GM18519 (cell line): ENCODE results near the gene ATP11C.
A peak's percentile ranks its signal among the peaks of the same experiment; 100 is the strongest.
"Not testable (repeated sequence)": the region's sequence is repeated elsewhere in the genome, so short reads cannot be mapped to it uniquely, and the experiment has no call there.

ENCODE experiments used
- ATAC-seq: cut with Tn5 transposase; IDR thresholded peaks from one replicate; pipeline ENCODE4 v1.9.1; 2021; ENCODE audit warnings: mild to moderate bottlenecking, moderate library complexity; ENCODE audit not compliant: unreplicated experiment, low FRiP score

ATP11C gene

DNA sequence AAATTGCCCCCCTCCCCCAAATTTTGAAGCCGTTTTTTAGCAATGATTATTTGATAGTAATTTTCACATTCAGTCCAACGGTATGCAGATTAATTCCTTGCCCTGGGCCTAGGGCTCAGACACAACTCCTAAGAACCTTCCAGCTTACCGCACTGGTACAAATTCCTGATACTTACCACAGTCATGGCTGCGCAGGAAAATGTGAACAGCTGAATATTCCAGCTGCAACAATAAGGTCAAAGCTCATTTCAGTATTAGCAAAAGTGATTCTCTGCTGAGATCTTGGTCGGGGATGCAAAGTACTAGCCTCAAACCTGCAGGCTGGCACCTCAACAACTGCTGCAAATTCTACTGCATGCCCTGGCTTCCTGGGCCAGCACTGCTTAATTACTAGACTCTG lies 3.0 kb downstream of the ATP11C start:
- ATAC-seq: no peak

DNA sequence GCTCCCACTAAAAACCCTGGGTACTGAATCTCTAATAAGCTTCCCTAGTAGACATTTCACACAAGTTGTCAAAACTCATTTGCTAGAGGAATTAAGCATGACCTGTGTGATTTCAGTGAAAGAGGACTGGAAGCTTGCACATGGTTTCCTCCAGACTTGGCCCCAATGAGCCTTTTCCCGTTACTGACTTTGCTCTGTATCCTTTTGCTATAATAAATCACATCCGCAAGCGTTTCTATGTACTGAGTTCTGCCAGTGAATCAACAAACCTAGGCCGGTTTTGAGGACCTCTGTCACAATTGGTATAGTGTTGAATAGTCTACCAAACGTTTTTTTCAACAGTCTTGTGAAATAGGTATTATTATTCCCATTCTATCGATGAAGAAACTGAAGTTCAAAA lies 8.2 kb downstream of the ATP11C start:
- no peak for ATAC-seq

DNA sequence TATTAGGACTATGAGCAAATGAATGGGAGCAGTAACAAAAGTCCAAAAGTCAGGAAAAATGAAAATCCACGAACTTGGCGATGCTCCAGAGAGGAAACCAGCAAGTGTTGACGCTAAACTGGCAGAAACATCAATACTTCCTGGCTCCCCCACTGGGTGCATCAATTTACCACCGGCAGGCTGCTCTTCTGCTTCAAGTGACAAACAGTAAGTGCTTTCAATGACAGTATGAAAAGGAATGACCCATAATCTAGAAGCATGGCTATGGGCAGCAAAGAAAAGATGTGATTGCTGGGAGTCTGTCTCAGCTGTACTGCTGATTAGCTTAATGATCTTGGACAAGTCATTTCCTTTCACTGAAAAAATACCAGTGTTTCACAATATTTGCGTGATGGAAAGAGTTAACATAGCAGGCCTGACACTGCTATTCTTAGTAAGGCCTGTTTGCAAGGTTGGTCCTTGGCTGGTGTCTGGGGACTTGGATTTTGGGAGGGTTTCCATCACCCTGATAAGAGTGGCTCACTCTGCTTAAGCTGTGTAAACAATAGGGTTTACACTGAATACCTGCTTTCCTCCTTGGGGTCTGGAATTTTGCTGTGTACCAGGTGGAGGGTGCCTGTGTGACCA lies 8.7 kb downstream of the ATP11C start:
- ATAC-seq: no peak

DNA sequence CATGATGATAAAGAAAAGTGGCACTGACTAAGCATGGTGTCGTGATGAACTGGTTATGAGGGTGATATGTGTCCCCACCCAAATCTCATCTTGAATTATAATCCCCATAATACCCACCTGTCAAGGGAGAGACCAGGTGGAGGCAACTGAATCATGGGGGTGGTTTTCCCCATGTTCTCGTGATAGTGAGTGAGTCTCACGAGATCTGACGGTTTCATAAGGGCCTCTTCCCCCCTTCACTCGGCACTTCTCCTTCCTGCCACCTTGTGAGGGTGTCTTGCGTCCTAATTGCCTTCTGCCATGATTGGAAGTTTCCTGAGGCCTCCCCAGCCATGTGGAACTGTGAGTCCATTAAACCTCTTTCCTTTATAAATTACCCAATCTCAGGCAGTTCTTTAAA lies 11.7 kb downstream of the ATP11C start:
- not testable (repeated sequence) for ATAC-seq

DNA sequence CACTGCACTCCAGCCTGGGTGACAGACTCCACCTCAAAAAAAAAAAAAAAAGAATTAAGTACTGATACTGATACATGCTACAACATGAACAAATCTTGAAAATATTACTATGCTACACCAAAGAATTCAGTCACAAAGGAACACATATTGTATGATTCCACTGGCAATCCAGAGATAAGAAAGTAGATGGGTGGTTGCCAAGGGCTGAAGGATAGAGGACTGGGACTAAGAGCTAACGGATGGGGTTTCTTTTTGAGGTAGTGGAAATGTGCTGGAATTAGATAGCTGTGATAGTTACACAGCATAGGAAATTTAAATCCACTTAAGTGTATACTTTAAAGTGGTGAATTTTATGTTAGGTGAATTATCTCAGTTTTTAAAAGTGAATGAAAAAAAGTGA lies 12.5 kb downstream of the ATP11C start:
- ATAC-seq: no peak

DNA sequence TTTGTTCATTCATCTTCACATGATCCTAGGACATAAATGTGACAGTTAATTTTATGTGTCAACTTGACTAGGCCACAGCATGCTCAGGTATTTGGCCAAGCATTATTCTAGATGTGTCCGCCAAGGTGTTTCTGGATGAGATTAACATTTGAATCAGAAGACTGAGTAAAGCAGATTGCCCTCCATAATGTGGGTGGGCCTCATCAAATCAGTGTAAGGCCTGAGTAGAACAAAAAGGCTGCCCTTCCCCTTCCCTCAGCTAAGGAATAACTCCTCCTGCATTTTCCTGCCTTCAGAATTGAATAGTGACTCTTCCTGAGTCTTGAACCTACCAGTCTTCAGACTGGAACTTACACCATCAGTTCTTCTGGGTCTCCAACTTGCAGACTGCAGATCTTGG lies 18.4 kb downstream of the ATP11C start:
- ATAC-seq: no peak

DNA sequence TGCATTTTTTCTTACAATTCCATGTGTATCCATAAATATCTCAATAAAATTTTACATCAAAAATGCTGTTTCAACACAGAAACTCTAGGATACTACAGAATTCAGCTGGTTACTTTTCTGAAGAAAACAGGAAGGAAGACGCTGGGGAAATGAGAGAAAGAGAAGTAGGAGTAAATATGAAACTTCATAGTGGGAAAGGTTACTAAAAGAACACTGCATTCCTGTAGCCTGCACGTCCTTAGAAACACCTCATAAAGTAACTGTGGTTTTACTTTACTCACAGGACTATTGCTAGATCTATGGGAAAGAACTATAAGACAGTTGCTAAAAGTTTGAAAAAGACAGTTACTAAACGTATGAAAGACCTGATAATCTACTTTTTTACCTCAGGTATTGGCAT lies 23.1 kb downstream of the ATP11C start:
- ATAC-seq: no peak

DNA sequence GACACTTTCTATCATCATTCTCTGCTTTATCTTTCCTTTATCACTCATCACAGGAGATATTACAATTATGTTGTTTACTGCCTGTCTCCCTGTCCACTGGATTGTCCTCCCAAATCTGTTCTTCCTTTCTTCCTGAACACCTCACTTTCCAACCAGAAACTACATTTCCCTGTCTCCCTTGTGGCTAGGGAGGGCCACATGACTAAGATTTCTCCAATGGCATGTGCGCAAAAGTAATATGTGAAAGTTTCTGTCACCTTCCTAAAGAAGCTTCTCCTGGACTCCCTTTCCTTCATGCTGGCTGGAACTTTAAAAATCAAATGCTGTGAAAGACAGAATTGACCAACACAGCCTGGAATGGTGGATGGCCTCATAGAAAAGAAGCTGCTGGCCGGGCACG lies 25.8 kb downstream of the ATP11C start:
- no peak for ATAC-seq

DNA sequence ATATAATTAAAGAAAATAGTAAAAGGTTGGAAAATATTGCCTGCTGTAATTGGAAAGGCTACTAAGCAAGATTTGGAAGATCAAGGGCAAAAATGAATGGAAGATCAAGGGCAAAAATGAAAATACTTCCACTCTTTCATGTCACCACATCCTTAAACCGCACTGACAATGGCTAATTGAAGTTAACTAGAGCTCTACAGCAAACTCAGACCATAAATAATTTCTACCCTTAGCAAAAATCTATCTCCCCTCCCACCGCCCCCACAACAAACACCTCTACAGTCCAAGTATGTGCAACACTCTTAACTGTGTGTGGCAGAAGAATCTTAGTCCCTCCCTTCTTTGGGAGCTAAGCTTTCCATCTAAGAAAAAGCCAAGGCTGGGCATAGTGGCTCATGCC lies 27.1 kb downstream of the ATP11C start:
- no peak for ATAC-seq

DNA sequence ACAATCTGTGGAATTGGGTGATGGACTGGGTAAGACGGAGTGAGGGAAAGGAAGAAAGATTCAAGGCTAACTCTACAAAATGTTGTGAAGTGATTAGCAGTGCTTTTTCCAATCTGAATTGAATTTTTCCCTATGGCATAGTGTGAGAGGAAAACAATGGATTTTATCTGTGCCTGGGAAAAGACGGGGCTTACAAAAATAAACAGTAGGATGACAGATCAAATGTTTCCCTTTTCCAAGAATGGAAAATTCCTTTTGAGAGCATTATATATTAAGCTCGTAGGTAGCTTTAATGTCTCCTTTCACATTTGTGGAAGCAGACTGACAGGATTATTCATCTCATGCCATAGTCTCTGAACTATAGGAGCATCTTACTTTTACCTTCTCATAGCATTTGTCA lies 27.8 kb downstream of the ATP11C start:
- ATAC-seq: no peak

DNA sequence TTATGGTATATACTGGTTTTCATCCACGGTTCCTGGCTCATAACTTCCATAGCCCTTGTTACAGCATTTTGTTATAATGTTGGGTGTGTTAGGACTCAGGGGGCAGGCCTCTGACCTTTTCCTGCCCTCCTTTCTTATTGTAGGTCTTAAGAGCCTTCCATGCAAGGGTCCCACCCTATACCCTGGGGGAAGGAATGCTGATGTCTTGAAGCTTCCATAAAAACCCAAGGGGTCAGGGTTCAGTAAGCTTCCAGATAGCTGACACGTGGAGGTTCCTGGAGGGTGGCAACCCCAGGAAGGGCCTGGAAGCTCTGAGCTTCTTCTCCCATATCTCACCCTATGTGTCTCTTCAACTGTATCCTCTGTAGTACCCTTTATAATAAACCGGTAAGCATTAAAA lies 29.6 kb downstream of the ATP11C start:
- no peak for ATAC-seq

DNA sequence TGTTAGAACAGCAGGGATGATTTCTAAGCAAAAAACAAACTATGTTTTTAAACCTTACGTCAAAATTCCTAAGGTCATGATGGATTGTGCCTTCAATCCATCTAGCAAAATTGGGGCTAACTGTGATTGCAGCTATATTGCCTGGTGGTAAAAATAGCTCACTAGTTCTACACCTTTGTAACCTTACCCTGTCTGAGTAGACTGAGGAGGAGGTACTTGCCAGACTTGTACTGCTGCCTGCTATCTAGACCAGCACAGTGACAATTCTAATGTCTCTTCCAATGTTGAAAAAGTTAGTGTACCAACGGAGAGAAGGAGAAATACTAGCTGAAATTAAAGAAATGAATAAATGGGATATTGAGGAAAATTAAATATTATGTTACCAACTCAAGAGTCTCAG lies 30.3 kb downstream of the ATP11C start:
- no peak for ATAC-seq

DNA sequence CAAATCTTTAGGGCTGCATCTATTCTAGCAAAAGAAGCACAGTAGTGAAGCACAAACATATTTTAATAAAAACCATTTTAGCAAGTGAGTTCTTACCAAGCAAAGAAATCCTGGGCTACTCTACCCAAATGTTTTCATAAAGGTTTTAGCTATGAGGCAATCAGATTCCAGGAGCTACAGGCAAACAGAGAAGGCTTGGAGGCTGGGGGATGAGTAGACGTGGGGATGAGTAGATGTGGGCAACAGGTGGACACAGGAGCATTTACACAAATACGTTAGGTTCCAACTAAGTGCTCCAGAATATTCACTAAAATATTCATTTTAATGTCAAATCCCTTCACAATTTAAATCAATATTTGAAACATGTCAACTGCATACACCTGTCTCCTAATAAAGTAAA lies 34.5 kb downstream of the ATP11C start:
- no peak for ATAC-seq

DNA sequence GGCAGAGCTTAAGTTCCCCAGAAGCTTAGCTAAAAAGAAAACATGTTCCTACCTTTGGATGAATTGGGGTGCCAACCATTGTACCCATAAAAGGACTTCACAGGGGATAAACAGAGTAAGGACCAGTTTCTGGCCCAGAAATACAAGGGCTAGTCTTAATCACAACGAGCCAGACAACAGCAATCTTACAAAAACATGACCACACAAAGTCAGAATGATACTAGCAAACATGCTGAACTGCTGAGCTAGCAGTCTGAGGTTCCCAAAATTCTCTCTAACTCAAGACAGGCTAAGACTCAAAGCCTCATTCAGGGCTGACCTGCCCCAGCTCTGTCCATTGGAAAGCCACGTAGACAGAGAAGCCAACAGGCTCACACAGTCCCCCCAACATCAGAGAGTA lies 40.3 kb downstream of the ATP11C start:
- peak; percentile 91 for ATAC-seq

DNA sequence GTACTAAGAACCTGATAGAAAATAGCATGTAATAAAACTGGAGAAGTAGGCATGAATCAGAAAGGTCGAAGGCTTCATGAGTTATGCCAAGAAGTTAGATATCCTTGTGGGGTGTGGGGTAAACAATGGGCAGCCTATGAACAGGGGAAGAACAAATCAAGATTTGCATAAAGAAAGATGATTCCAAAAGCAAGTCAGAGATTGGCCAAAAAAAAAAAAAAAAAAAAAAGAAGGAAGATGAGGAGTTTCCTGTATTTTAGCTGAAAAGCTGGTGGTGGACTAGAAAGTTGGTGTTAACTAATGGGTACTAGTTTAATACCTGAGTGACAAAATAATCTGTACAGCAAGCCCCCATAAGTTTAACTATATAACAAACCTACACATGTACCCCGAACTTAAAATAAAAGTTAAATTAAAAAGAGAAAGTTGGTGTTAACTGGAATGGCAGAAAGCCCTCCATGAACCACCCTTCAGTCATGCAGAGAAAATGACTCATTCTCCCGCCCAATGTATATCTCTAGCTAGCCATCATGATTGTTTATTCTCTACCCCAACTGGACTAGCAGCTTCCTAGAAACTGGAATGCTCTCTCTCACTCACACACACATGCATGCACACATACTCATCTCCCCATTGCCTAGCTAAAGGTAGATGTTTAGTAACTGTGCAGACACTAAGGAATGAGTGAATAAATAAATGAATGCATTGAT lies 41.7 kb downstream of the ATP11C start:
- no peak for ATAC-seq

DNA sequence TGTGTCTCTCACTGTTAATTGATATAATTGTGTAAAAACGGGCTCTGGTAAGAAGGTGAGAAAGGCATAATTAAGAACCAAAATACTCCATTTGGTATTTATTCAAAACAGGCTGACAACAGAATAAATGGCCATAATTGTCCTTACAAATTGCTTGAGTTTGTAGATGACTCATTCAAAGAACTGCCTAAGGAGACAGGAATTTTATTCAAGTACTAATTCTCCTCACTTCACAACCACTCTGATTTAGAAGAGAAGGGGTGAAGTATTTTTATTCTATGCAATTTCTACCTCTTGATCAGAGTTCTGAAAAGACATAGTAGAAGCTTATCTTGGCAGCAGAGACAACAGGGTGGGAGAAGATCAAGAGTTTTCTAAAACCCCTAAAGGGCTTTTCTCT lies 43.1 kb downstream of the ATP11C start:
- no peak for ATAC-seq

DNA sequence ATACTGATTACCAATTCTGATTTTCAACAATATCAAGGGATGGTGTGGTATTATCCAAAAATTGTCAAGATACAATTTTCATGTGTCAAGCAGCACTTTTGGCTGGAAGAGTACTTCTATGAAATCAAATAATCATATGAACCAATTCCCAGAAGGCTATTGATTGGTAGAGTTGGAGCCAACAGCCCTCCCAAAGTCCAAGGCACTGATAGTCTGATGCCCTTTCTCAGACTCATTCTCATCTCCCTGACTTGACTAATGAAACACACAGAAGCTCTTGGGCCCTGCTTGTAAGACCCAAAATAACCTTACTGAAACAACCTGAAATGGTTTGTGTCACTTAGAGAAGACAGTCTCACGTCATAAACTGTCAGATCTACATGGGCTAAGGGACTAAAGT lies 48.9 kb downstream of the ATP11C start:
- ATAC-seq: no peak

DNA sequence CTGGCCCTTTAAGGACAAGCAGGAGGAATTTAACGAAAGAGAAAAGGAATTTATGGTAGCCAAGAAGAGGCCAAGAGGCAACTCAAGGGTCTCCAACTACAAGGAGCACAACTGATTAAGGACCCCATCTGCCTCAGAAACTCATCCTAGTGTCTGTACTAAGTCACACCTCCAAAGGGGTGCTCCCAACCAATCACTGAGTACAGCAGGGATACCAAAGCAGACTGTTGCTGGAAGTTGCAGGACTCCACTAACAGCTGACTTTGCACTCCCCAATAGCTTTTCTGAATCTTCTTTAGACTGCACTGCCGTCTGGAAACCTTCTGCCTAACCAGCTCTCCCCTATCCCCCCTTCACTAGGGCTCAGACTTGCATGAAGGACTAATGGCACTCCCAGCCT lies 50.6 kb downstream of the ATP11C start:
- no peak for ATAC-seq

DNA sequence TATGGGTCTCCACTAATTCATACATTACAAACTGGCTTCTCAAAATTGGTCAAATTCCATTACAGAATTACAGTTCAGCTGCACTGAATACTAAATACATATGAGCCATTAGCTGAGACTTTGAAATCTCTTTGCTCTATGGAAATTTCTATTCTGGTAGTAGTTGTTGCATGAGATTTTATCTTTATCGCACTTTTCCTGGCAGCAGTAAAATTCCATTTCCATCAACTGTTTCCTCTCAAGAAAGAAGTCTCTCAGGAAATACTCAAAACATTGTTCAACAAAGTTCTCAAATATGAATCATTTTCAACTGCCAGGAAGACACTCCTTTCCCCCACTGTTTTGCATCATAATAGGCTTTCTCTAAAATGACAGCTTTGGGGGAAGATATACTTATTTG lies 51.3 kb downstream of the ATP11C start:
- ATAC-seq: no peak

DNA sequence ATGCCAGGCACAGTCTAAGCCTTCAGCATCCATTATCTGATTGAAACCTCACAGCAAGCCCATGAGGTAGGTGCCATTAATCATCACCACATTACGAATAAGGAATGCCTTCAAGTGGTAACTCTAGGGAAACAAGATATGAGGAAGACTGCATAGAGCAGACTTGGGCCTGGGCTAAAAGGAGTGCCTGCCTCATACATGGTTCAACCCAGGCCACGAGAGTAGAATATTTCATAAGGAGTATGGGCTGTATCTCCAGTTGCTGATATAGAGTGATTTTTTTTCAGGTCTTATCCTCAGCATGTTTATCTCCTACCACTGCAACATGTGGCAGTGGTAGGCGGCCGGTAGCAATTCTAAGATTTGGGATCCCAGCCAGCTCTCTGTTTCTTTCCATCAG lies 51.7 kb downstream of the ATP11C start:
- ATAC-seq: no peak

DNA sequence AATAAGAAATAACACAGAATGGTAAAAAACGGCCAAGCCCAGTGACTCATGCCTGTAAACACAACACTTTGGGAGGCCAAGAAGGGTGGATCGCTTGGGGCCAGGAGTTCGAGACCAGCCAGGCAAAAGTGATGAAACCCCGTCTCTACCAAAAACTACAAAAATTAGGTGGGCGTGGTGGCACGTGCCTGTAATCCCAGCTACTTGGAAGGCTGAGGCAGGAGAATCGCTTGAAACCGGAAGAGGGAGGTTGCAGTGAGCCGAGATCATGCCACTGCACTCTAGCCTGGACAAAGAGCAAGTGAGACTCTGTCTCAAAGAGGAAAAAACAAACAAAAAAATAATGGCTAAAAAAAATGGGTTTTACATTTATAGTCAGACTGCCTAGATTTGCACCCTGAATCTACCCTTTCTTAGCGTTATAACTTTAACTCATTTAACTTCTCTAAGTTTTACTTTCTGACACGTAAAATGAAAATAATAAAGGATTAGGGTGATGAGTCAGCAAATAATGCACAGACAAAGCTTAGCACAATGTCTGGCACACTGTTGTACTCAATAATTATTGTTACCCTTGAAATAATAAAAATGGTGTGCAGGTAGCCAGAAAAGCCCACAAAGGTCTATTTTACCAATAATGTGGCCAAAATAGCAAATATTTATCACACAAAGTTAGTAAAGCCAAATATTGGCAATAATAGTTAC lies 55.0 kb downstream of the ATP11C start:
- ATAC-seq: no peak

DNA sequence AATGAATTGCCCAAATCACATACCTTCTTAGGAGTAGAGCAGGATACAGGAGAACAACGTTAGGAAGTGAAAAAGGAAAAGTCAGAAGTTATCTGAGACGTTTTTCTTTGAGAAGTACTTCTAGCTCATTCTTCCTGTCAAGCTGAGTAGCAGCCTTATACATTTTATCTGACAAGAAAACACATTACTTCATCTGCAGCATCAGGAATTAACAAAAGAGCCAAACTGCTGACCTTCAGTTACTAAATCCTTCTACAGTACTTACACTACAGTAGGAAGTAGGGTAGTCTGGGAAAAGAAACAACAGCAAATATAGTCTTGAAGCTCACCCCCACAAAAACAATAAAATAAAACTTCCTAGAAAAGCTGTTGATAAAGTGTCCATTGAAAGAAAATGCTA lies 57.0 kb downstream of the ATP11C start:
- no peak for ATAC-seq
